HCT116 (cell line): ENCODE data around the gene RBMX2.

Source experiments
- CTCF ChIP-seq, 3 experiments: fragments of 200-600 bp in 1 of 3; sonication (generic) in 1 of 3; IDR thresholded peaks in 2 of 3; conservative IDR thresholded peaks in 1 of 3; 2 replicates each; pipeline ENCODE4 v1.5.1; 2012 to 2017; ENCODE audit warnings: low read depth in 2 of 3, low read length in 2 of 3, antibody characterized with exemption in 1 of 3, borderline replicate concordance in 1 of 3, control low read depth in 1 of 3, mild to moderate bottlenecking in 1 of 3, mixed read lengths in 1 of 3, mixed run types in 1 of 3, moderate library complexity in 1 of 3; ENCODE audit not compliant: insufficient read depth in 1 of 3
- EZH2 ChIP-seq: fragments of 200-600 bp; sonication (generic); IDR thresholded peaks from 2 replicates; pipeline ENCODE4 v1.6.1; 2017; ENCODE audit warnings: antibody characterized with exemption, mixed run types
- POLR2AphosphoS5 ChIP-seq: IDR thresholded peaks from 2 replicates; pipeline ENCODE4 v1.6.1; 2011; ENCODE audit warnings: mild to moderate bottlenecking, low read depth, low read length, moderate library complexity
- SRF ChIP-seq: IDR thresholded peaks from 2 replicates; pipeline ENCODE4 v1.6.1; 2012; ENCODE audit warnings: low read depth

- no peak for TF ChIP-seq SRF
- TF ChIP-seq CTCF (IDR thresholded peaks at IDR 0.05 in 2 of 3, conservative IDR thresholded peaks at IDR 0.05 in 1 of 3; ENCODE audit: borderline replicate concordance in 1 of 3, insufficient read depth in 1 of 3, low read depth in 2 of 3, low read length in 2 of 3) = peak; percentile 47 to 76 (median 62); a peak in 5 of 6 replicates
- no peak for TF ChIP-seq POLR2AphosphoS5
- TF ChIP-seq EZH2 = no peak
Observed at GRCh38 chrX:130393451-130394074, 8.2 kb upstream of the RBMX2 start.
